CD8-positive, alpha-beta memory T cell (primary cell): ENCODE measurements around the gene NRBP1. TPM values are rescaled to one million over a fixed set of nuclear protein-coding genes. Genes with fewer than 3 reads are reported as not detected.

Experiments used
- CTCF ChIA-PET: fragments of 350-600 bp; sonication (Branson Sonifier 250); formaldehyde crosslinking; loops from one replicate; lab custom pipeline; 2021; ENCODE audit warnings: antibody characterized with exemption; lab: Charles Lee
- POLR2A ChIA-PET: fragments of 350-600 bp; sonication (Branson Sonifier 250); formaldehyde crosslinking; loops from one replicate; lab custom pipeline; 2021; ENCODE audit warnings: antibody characterized with exemption; lab: Charles Lee
- DNase-seq, 5 donors: peaks; one replicate each; pipeline versions ENCODE4 v3.0.0 to v3.0.0-alpha.2; 2020 to 2022; ENCODE audit warnings: mixed read lengths in 1 of 5
- H3K27ac ChIP-seq: one replicate; pipeline ENCODE4 v1.7.0; 2013; ENCODE audit warnings: low read depth, mild to moderate bottlenecking, low read length, moderate library complexity
- H3K27me3 ChIP-seq: 2 replicates; pipeline ENCODE4 v1.7.0; 2013; ENCODE audit warnings: low read length, mild to moderate bottlenecking; ENCODE audit not compliant: insufficient read depth, poor library complexity, severe bottlenecking
- H3K36me3 ChIP-seq: 2 replicates; pipeline ENCODE4 v1.7.0; 2013; ENCODE audit warnings: mild to moderate bottlenecking, low read length, moderate library complexity; ENCODE audit not compliant: insufficient read depth
- H3K4me1 ChIP-seq: 2 replicates; pipeline ENCODE4 v1.7.0; 2013; ENCODE audit warnings: mild to moderate bottlenecking, low read length, moderate library complexity; ENCODE audit not compliant: insufficient read depth
- H3K4me3 ChIP-seq: 2 replicates; pipeline ENCODE4 v1.7.0; 2013; ENCODE audit warnings: mild to moderate bottlenecking, low read length
- H3K9me3 ChIP-seq: 2 replicates; pipeline ENCODE4 v1.7.0; 2013; ENCODE audit warnings: mild to moderate bottlenecking, low read length
- H3K27ac Mint-ChIP-seq, 8 donors: one replicate each; pipeline ENCODE4 v1.8.0; 2020 to 2021; ENCODE audit warnings: mixed read lengths in 8 of 8, mild to moderate bottlenecking in 6 of 8, inconsistent platforms in 3 of 8, moderate library complexity in 3 of 8
- H3K27me3 Mint-ChIP-seq, 2 donors: one replicate each; pipeline ENCODE4 v1.8.0; 2020 to 2021; ENCODE audit warnings: mixed read lengths in 2 of 2, mild to moderate bottlenecking in 1 of 2, moderate library complexity in 1 of 2
- H3K36me3 Mint-ChIP-seq, 3 donors: one replicate each; pipeline ENCODE4 v1.8.0; 2020 to 2021; ENCODE audit warnings: mixed read lengths in 3 of 3, inconsistent platforms in 1 of 3, mild to moderate bottlenecking in 1 of 3
- H3K4me1 Mint-ChIP-seq, 3 donors: one replicate each; pipeline ENCODE4 v1.8.0; 2020 to 2021; ENCODE audit warnings: mixed read lengths in 3 of 3, inconsistent platforms in 1 of 3, mild to moderate bottlenecking in 1 of 3
- H3K4me3 Mint-ChIP-seq, 7 donors: one replicate each; pipeline ENCODE4 v1.8.0; 2020 to 2021; ENCODE audit warnings: mixed read lengths in 7 of 7, mild to moderate bottlenecking in 6 of 7, moderate library complexity in 4 of 7, inconsistent platforms in 2 of 7
- H3K9me3 Mint-ChIP-seq, 5 donors: one replicate each; pipeline ENCODE4 v1.8.0; 2020 to 2022; ENCODE audit warnings: mixed read lengths in 5 of 5, mild to moderate bottlenecking in 3 of 5, moderate library complexity in 2 of 5, inconsistent platforms in 1 of 5
- polyA plus RNA-seq: library from polyadenylated mRNA; unstranded; fragments of 300-500 nt; fragmentation: Illumina TruSeq; gene quantifications from one replicate; pipeline ENCODE4 v1.2.3, GENCODE V29; 2021
- total RNA-seq, 2 experiments: library from RNA; stranded (reverse); gene quantifications; one replicate each; pipeline ENCODE4 v1.2.3, GENCODE V29; 2021

Gene NRBP1
- total and polyA plus RNA-seq, 3 experiments from 2014 or later: 77.2 to 128 (median 81.0) TPM

DNA sequence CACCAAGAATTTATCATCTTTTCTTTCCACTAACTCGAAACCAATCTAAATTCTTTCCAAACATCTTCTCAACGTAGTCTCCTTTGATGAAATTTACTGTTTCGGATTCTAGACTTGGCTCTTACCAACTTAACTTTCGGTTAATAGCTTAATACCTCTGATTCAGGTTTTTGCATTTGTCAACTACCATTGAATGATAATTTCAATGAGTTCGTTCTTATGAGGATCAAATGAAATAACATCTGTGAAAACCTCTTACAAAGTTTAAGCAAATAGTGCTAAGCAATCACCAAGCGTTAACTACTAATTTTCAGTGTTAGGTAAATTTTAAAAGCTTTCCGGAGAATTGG is 593 bp upstream of the NRBP1 start:
- H3K36me3 Mint-ChIP-seq: peaks cover 0 to 21% (median 0%) of the 10 kb centered on the region in 3 donors
- POLR2A ChIA-PET: interaction anchor here (1.0 to 3.5 kb wide), 4 partner anchors 18 to 71 kb away, joined by 3 to 25 read pairs (median 4); partner anchors contain the start of genes GTF3C2, IFT172 and PPM1G
- peak overlapping the region; percentile 90 for H3K4me3 ChIP-seq
- H3K4me3 Mint-ChIP-seq: peak overlapping the region; percentile 96 to 99 (median 98)
- no peak for DNase-seq
- H3K27ac Mint-ChIP-seq: peak overlapping the region; percentile 95 to 99 (median 96)
- no peaks in the 10 kb centered on the region for H3K9me3 Mint-ChIP-seq
- peaks cover 29% of the 10 kb centered on the region for H3K4me1 ChIP-seq
- no peaks in the 10 kb centered on the region for H3K9me3 ChIP-seq
- peaks cover 32 to 43% (median 39%) of the 10 kb centered on the region in 3 donors for H3K4me1 Mint-ChIP-seq
- peak overlapping the region; percentile 90 for H3K27ac ChIP-seq
- H3K27me3 Mint-ChIP-seq: no peaks in the 10 kb centered on the region
- no peaks in the 10 kb centered on the region for H3K27me3 ChIP-seq
- H3K36me3 ChIP-seq: no peaks in the 10 kb centered on the region
- CTCF ChIA-PET: interaction anchor here (1.0 to 2.8 kb wide), 3 partner anchors 18 to 58 kb away, joined by 3 to 11 read pairs (median 8); partner anchors contain the start of genes EIF2B4, PPM1G and SNX17

- peak overlapping the region; percentile 94 to 99 (median 98) for H3K4me3 Mint-ChIP-seq
- POLR2A ChIA-PET: interaction anchor here (0.5 to 3.5 kb wide), 6 partner anchors 20 to 153 kb away, joined by 3 to 25 read pairs (median 3); partner anchors contain the start of genes GTF3C2, PPM1G, ZNF512 and ZNF513
- peak in 4 of 5 donors; percentile 63 to 81 (median 71) for DNase-seq
- H3K4me3 ChIP-seq: peak overlapping the region; percentile 90
- H3K9me3 ChIP-seq: no peaks in the 10 kb centered on the region
- H3K4me1 ChIP-seq: peaks cover 29% of the 10 kb centered on the region
- H3K4me1 Mint-ChIP-seq: peaks cover 41 to 53% (median 50%) of the 10 kb centered on the region in 3 donors
- no peaks in the 10 kb centered on the region for H3K27me3 ChIP-seq
- H3K27ac Mint-ChIP-seq: peak overlapping the region; percentile 85 to 98 (median 96)
- H3K27me3 Mint-ChIP-seq: no peaks in the 10 kb centered on the region
- H3K36me3 ChIP-seq: peaks cover 12% of the 10 kb centered on the region
- peak overlapping the region; percentile 90 for H3K27ac ChIP-seq
- H3K9me3 Mint-ChIP-seq: no peaks in the 10 kb centered on the region
- CTCF ChIA-PET: interaction anchor here (0.8 to 2.8 kb wide), 6 partner anchors 14 to 254 kb away, joined by 3 to 11 read pairs (median 4); partner anchors contain the start of genes EIF2B4, MPV17, PPM1G and SNX17
- peaks cover 0 to 32% (median 12%) of the 10 kb centered on the region in 3 donors for H3K36me3 Mint-ChIP-seq
Observed at GRCh38 chr2:27428978-27429541, 629 bp downstream of the NRBP1 start.

DNA sequence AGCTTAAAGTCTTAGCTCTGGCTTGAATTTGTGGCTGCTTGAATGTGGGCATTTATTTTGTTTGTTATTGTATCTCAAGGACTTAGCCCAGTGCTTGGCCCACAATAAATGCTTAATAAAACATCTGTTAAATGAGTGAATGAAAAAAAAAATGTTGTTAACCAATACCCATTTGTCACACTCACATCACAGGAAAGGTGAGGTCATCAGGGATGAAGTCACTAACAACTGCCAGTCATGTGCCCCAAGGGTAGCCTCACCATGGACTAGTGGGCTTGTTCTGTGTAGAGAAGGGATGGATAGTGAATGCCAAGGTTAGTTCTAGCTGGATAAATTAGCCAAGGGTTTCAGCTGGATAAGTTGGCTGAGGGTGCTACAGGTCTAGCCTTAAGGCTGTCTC is 3.0 kb downstream of the NRBP1 start:
- POLR2A ChIA-PET: no interaction called here
- Histone ChIP-seq H3K4me1 (peaks cover 29% of the 10 kb centered on the region), H3K27ac (no peak overlapping the region), H3K9me3 (no peaks in the 10 kb centered on the region), H3K36me3 (peaks cover 35% of the 10 kb centered on the region), H3K27me3 (no peaks in the 10 kb centered on the region), H3K4me3 (no peak overlapping the region)
- H3K36me3 Mint-ChIP-seq: peaks cover 4 to 56% (median 29%) of the 10 kb centered on the region in 3 donors
- peak overlapping the region; percentile 54 to 96 (median 80) for H3K27ac Mint-ChIP-seq
- H3K4me3 Mint-ChIP-seq: peak overlapping the region; percentile 47 to 84 (median 68)
- CTCF ChIA-PET: interaction anchor here (1.0 to 1.4 kb wide), 3 partner anchors 10 to 167 kb away, joined by 3 to 6 read pairs (median 5); no protein-coding TSS in a partner anchor
- H3K4me1 Mint-ChIP-seq: peaks cover 44 to 53% (median 50%) of the 10 kb centered on the region in 3 donors
- no peaks in the 10 kb centered on the region for H3K9me3 Mint-ChIP-seq
- peak in 1 of 5 donors; percentile 21 for DNase-seq
- H3K27me3 Mint-ChIP-seq: peaks cover 0 to 3% of the 10 kb centered on the region in 2 donors

- peaks cover 10% of the 10 kb centered on the region for H3K4me1 ChIP-seq
- H3K9me3 Mint-ChIP-seq: no peaks in the 10 kb centered on the region
- peaks cover 69% of the 10 kb centered on the region for H3K36me3 ChIP-seq
- H3K4me3 Mint-ChIP-seq: peak overlapping the region in 1 of 7 donors; percentile 41
- peak overlapping the region in 4 of 8 donors; percentile 47 to 93 (median 85) for H3K27ac Mint-ChIP-seq
- H3K4me1 Mint-ChIP-seq: peaks cover 26 to 28% (median 27%) of the 10 kb centered on the region in 3 donors
- H3K27me3 ChIP-seq: no peaks in the 10 kb centered on the region
- H3K27me3 Mint-ChIP-seq: peaks cover 0 to 3% of the 10 kb centered on the region in 2 donors
- CTCF ChIA-PET: no interaction called here
- H3K27ac ChIP-seq: no peak overlapping the region
- H3K36me3 Mint-ChIP-seq: peaks cover 16 to 85% (median 46%) of the 10 kb centered on the region in 3 donors
- POLR2A ChIA-PET: no interaction called here
- no peak for DNase-seq
- H3K4me3 ChIP-seq: no peak overlapping the region
- H3K9me3 ChIP-seq: no peaks in the 10 kb centered on the region
Observed at GRCh38 chr2:27435628-27436027, 7.2 kb downstream of the NRBP1 start.

DNA sequence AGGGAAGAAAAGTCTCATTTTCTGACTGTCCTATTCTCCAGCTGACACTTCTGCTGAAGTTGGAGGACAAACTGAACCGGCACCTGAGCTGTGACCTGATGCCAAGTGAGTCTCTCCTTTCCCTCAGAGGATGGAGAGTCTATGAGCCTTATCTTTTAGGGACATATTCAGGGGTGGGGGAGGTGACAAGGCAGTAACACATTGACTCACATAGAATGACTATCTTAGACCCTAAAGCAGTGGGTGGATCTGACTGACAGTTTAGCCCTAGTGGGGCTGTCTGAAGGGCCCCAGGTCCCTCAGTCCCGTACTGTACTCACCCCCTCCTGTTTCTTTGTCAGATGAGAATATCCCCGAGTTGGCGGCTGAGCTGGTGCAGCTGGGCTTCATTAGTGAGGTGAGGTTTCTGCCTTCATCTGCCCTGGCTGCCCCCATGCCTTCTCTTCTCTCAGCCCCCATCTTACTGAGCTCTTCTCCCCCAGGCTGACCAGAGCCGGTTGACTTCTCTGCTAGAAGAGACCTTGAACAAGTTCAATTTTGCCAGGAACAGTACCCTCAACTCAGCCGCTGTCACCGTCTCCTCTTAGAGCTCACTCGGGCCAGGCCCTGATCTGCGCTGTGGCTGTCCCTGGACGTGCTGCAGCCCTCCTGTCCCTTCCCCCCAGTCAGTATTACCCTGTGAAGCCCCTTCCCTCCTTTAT is 12.9 kb downstream of the NRBP1 start:
- Histone ChIP-seq H3K9me3 (no peaks in the 10 kb centered on the region), H3K4me3 (no peak overlapping the region), H3K4me1 (no peaks in the 10 kb centered on the region), H3K27me3 (no peaks in the 10 kb centered on the region), H3K36me3 (peaks cover 48% of the 10 kb centered on the region), H3K27ac (no peak overlapping the region)
- peaks cover 14 to 77% (median 31%) of the 10 kb centered on the region in 3 donors for H3K36me3 Mint-ChIP-seq
- POLR2A ChIA-PET: no interaction called here
- no peak for DNase-seq
- H3K4me1 Mint-ChIP-seq: peaks cover 0 to 4% (median 4%) of the 10 kb centered on the region in 3 donors
- CTCF ChIA-PET: interaction anchor here (0.9 to 2.1 kb wide), 2 partner anchors 9 to 11 kb away, joined by 3 to 6 read pairs; no protein-coding TSS in a partner anchor
- peaks cover 0 to 2% of the 10 kb centered on the region in 2 donors for H3K27me3 Mint-ChIP-seq
- no peaks in the 10 kb centered on the region for H3K9me3 Mint-ChIP-seq
- peak overlapping the region in 1 of 7 donors; percentile 28 for H3K4me3 Mint-ChIP-seq
- H3K27ac Mint-ChIP-seq: no peak overlapping the region

- Histone ChIP-seq H3K9me3 (no peaks in the 10 kb centered on the region), H3K27ac (no peak within 1 kb of the TSS), H3K36me3 (peaks cover 39% of the 10 kb centered on the region), H3K27me3 (no peaks in the 10 kb centered on the region), H3K4me1 (no peaks in the 10 kb centered on the region), H3K4me3 (no peak within 1 kb of the TSS)
- Mint-ChIP-seq H3K27me3 (peaks cover 0 to 2% of the 10 kb centered on the region in 2 donors), H3K4me1 (peaks cover 0 to 4% (median 4%) of the 10 kb centered on the region in 3 donors), H3K4me3 (peak within 1 kb of the TSS in 2 of 7 donors; percentile 4 to 49), H3K27ac (peak within 1 kb of the TSS in 3 of 8 donors; percentile 49 to 80 (median 80)), H3K9me3 (no peaks in the 10 kb centered on the region), H3K36me3 (peaks cover 14 to 71% (median 25%) of the 10 kb centered on the region in 3 donors)
- ChIA-PET POLR2A (no interaction called here), CTCF (interaction anchor here (0.9 to 2.1 kb wide), 3 partner anchors 10 to 12 kb away, joined by 3 to 6 read pairs (median 4); no protein-coding TSS in a partner anchor)
- peak; percentile 34 to 74 (median 47) for DNase-seq
Observed at GRCh38 chr2:27441958-27442919, 13.8 kb downstream of the NRBP1 start, which contains the start of gene KRTCAP3. KRTCAP3 (plus strand) TSS chr2:27442381; CDS start chr2:27442413, 32 bp downstream.

- ChIA-PET CTCF (interaction anchor here (1.0 kb wide), 1 partner anchor 13 kb away, joined by 4 read pairs; no protein-coding TSS in a partner anchor), POLR2A (no interaction called here)
- H3K4me3 ChIP-seq: no peak overlapping the region
- no peaks in the 10 kb centered on the region for H3K9me3 Mint-ChIP-seq
- no peaks in the 10 kb centered on the region for H3K4me1 ChIP-seq
- no peaks in the 10 kb centered on the region for H3K9me3 ChIP-seq
- H3K36me3 ChIP-seq: peaks cover 35% of the 10 kb centered on the region
- no peak for DNase-seq
- peak overlapping the region in 3 of 8 donors; percentile 49 to 80 (median 80) for H3K27ac Mint-ChIP-seq
- peaks cover 14 to 72% (median 27%) of the 10 kb centered on the region in 3 donors for H3K36me3 Mint-ChIP-seq
- no peaks in the 10 kb centered on the region for H3K27me3 ChIP-seq
- peaks cover 0 to 4% (median 4%) of the 10 kb centered on the region in 3 donors for H3K4me1 Mint-ChIP-seq
- no peak overlapping the region for H3K27ac ChIP-seq
- peak overlapping the region in 1 of 7 donors; percentile 49 for H3K4me3 Mint-ChIP-seq
- peaks cover 0 to 2% of the 10 kb centered on the region in 2 donors for H3K27me3 Mint-ChIP-seq
Observed at GRCh38 chr2:27442920-27443282, 14.5 kb downstream of the NRBP1 start.
